ENCODE measurements around the gene JUNB.

JUNB gene

GRCh38 chr19:12774588-12775555 lies 16.4 kb upstream of the JUNB start, which contains the start of gene HOOK2:
Gene HOOK2, minus strand, starts transcription at chr19:12775552. Its CDS starts 103 bp downstream, at chr19:12775449.
- no peak for DNase-seq

GRCh38 chr19:12777217-12778016 lies 13.9 kb upstream of the JUNB start:
- no peak for DNase-seq

- DNase-seq: no peak
Observed at GRCh38 chr19:12778017-12778904, 13.0 kb upstream of the JUNB start.

- DNase-seq: no peak
Observed at GRCh38 chr19:12778905-12779161, 12.5 kb upstream of the JUNB start.

GRCh38 chr19:12779162-12779993 lies 11.9 kb upstream of the JUNB start:
- DNase-seq: no peak

GRCh38 chr19:12782174-12782423 lies 9.2 kb upstream of the JUNB start:
- DNase-seq: no peak

- DNase-seq: no peak
Observed at GRCh38 chr19:12782424-12783290, 8.6 kb upstream of the JUNB start.

- DNase-seq: no peak
Observed at GRCh38 chr19:12783291-12783848, 7.9 kb upstream of the JUNB start.

- no peak for DNase-seq
Observed at GRCh38 chr19:12783849-12784393, 7.4 kb upstream of the JUNB start.

- DNase-seq: no peak
Observed at GRCh38 chr19:12784394-12784870, 6.9 kb upstream of the JUNB start.

- no peak for DNase-seq
Observed at GRCh38 chr19:12784871-12785430, 6.3 kb upstream of the JUNB start.

- DNase-seq: no peak
Observed at GRCh38 chr19:12785431-12786031, 5.8 kb upstream of the JUNB start.

GRCh38 chr19:12786141-12786870 lies 5.0 kb upstream of the JUNB start:
- DNase-seq: no peak

GRCh38 chr19:12786952-12787351 lies 4.3 kb upstream of the JUNB start:
- DNase-seq: no peak

- no peak for DNase-seq
Observed at GRCh38 chr19:12787458-12787857, 3.8 kb upstream of the JUNB start.

GRCh38 chr19:12788042-12788681 lies 3.1 kb upstream of the JUNB start:
- DNase-seq: no peak

- no peak for DNase-seq
Observed at GRCh38 chr19:12788682-12789097, 2.6 kb upstream of the JUNB start.

- no peak for DNase-seq
Observed at GRCh38 chr19:12789098-12789903, 2.0 kb upstream of the JUNB start.
